ENCODE results near the gene OXLD1.
"Not testable (repeated sequence)": the region's sequence is repeated elsewhere in the genome, so short reads cannot be mapped to it uniquely, and the experiment has no call there.

The OXLD1 gene

GRCh38 chr17:81621494-81622130 lies 44.8 kb downstream of the OXLD1 start:
- Histone ChIP-seq H4K20me1 (ENCODE audit: insufficient read depth, low read length) (peaks cover 19% of the 10 kb centered on the region; the same call in 1 of the 2 replicates), H3K4me3 (ENCODE audit: low read depth in 1 of 2, low read length in 2 of 2) (no peak overlapping the region), H3K9ac (ENCODE audit: low read depth, low read length) (no peak overlapping the region), H3K36me3 (ENCODE audit: insufficient read depth, low read length) (peaks cover 79% of the 10 kb centered on the region), H3K27me3 (ENCODE audit: insufficient read depth, low read length, poor library complexity) (no peaks in the 10 kb centered on the region), H3K79me2 (ENCODE audit: insufficient read depth, low read length) (peaks cover 57% of the 10 kb centered on the region), H3K9me3 (ENCODE audit: insufficient read depth, low read length, severe bottlenecking) (no peaks in the 10 kb centered on the region), H3K27ac (ENCODE audit: low read length) (no peak overlapping the region), H3K4me1 (ENCODE audit: insufficient read depth, low read length) (no peaks in the 10 kb centered on the region), H2AFZ (ENCODE audit: low read depth, low read length) (no peak overlapping the region), H3K4me2 (ENCODE audit: insufficient read depth, low read length) (no peak overlapping the region)
- no peak for DNase-seq
- TF ChIP-seq CTCF (IDR thresholded peaks at IDR 0.05; ENCODE audit: borderline replicate concordance, extremely low read depth, low read length, poor library complexity, severe bottlenecking): no peak
- no peak for TF ChIP-seq EZH2 (IDR thresholded peaks at IDR 0.05; ENCODE audit: borderline replicate concordance, low read depth, low read length, severe bottlenecking)
- no peak for ATAC-seq (ENCODE audit: insufficient read depth, low read depth)

GRCh38 chr17:81618307-81618706 lies 48.1 kb downstream of the OXLD1 start:
- ATAC-seq (ENCODE audit: insufficient read depth, low read depth); H3K9me3 ChIP-seq (ENCODE audit: insufficient read depth, low read length, severe bottlenecking); DNase-seq; H3K4me3 ChIP-seq (ENCODE audit: low read depth in 1 of 2, low read length in 2 of 2); H3K9ac ChIP-seq (ENCODE audit: low read depth, low read length); H2AFZ ChIP-seq (ENCODE audit: low read depth, low read length); H3K4me1 ChIP-seq (ENCODE audit: insufficient read depth, low read length); H3K27ac ChIP-seq (ENCODE audit: low read length); H3K27me3 ChIP-seq (ENCODE audit: insufficient read depth, low read length, poor library complexity); H3K4me2 ChIP-seq (ENCODE audit: insufficient read depth, low read length): not testable (repeated sequence)
- peaks cover 75% of the 10 kb centered on the region for H3K36me3 ChIP-seq (ENCODE audit: insufficient read depth, low read length)
- H4K20me1 ChIP-seq (ENCODE audit: insufficient read depth, low read length): peaks cover 29% of the 10 kb centered on the region; the same call in 1 of the 2 replicates
- peaks cover 67% of the 10 kb centered on the region for H3K79me2 ChIP-seq (ENCODE audit: insufficient read depth, low read length)

GRCh38 chr17:81616877-81617276 lies 49.5 kb downstream of the OXLD1 start:
- Histone ChIP-seq H3K27me3 (ENCODE audit: insufficient read depth, low read length, poor library complexity) (no peaks in the 10 kb centered on the region), H3K36me3 (ENCODE audit: insufficient read depth, low read length) (peaks cover 75% of the 10 kb centered on the region), H4K20me1 (ENCODE audit: insufficient read depth, low read length) (peaks cover 38% of the 10 kb centered on the region), H3K4me1 (ENCODE audit: insufficient read depth, low read length) (no peaks in the 10 kb centered on the region), H3K4me3 (ENCODE audit: low read depth in 1 of 2, low read length in 2 of 2) (no peak overlapping the region), H2AFZ (ENCODE audit: low read depth, low read length) (no peak overlapping the region), H3K4me2 (ENCODE audit: insufficient read depth, low read length) (no peak overlapping the region), H3K79me2 (ENCODE audit: insufficient read depth, low read length) (peaks cover 76% of the 10 kb centered on the region), H3K27ac (ENCODE audit: low read length) (no peak overlapping the region), H3K9ac (ENCODE audit: low read depth, low read length) (no peak overlapping the region), H3K9me3 (ENCODE audit: insufficient read depth, low read length, severe bottlenecking) (no peaks in the 10 kb centered on the region)
- ATAC-seq (ENCODE audit: insufficient read depth, low read depth) (no peak), DNase-seq (no peak)
- TF ChIP-seq CTCF (IDR thresholded peaks at IDR 0.05; ENCODE audit: borderline replicate concordance, extremely low read depth, low read length, poor library complexity, severe bottlenecking): no peak
- no peak for TF ChIP-seq EZH2 (IDR thresholded peaks at IDR 0.05; ENCODE audit: borderline replicate concordance, low read depth, low read length, severe bottlenecking)

GRCh38 chr17:81615401-81615930 lies 50.9 kb downstream of the OXLD1 start:
- no peak overlapping the region for H3K4me2 ChIP-seq (ENCODE audit: insufficient read depth, low read length)
- ATAC-seq (ENCODE audit: insufficient read depth, low read depth) (no peak), DNase-seq (no peak)
- H2AFZ ChIP-seq (ENCODE audit: low read depth, low read length): no peak overlapping the region
- no peak overlapping the region for H3K27ac ChIP-seq (ENCODE audit: low read length)
- H3K4me1 ChIP-seq (ENCODE audit: insufficient read depth, low read length): no peaks in the 10 kb centered on the region
- H3K9me3 ChIP-seq (ENCODE audit: insufficient read depth, low read length, severe bottlenecking): no peaks in the 10 kb centered on the region
- no peaks in the 10 kb centered on the region for H3K27me3 ChIP-seq (ENCODE audit: insufficient read depth, low read length, poor library complexity)
- no peak overlapping the region for H3K4me3 ChIP-seq (ENCODE audit: low read depth in 1 of 2, low read length in 2 of 2)
- no peak overlapping the region for H3K9ac ChIP-seq (ENCODE audit: low read depth, low read length)
- TF ChIP-seq EZH2 (IDR thresholded peaks at IDR 0.05; ENCODE audit: borderline replicate concordance, low read depth, low read length, severe bottlenecking): no peak
- no peak for TF ChIP-seq CTCF (IDR thresholded peaks at IDR 0.05; ENCODE audit: borderline replicate concordance, extremely low read depth, low read length, poor library complexity, severe bottlenecking)
- H3K79me2 ChIP-seq (ENCODE audit: insufficient read depth, low read length): peaks cover 62% of the 10 kb centered on the region
- peaks cover 32% of the 10 kb centered on the region for H4K20me1 ChIP-seq (ENCODE audit: insufficient read depth, low read length)
- H3K36me3 ChIP-seq (ENCODE audit: insufficient read depth, low read length): peaks cover 64% of the 10 kb centered on the region

Data from DND-41 (cell line).